Hepatocyte (in vitro differentiated cells): ENCODE measurements around the gene CACNA1B.

Experiments
- EZH2 ChIP-seq: fragments of 200-600 bp; sonication (generic); IDR thresholded peaks from 2 replicates; pipeline ENCODE4 v1.6.1; 2016; ENCODE audit warnings: antibody characterized with exemption, mild to moderate bottlenecking, borderline replicate concordance
- TF ChIP-seq, protein P1 (sequence below): fragments of 200-600 bp; sonication (generic); IDR thresholded peaks from 2 replicates; pipeline ENCODE4 v1.5.1; 2016; ENCODE audit warnings: antibody characterized with exemption, mild to moderate bottlenecking; ENCODE audit not compliant: poor library complexity

DNA sequence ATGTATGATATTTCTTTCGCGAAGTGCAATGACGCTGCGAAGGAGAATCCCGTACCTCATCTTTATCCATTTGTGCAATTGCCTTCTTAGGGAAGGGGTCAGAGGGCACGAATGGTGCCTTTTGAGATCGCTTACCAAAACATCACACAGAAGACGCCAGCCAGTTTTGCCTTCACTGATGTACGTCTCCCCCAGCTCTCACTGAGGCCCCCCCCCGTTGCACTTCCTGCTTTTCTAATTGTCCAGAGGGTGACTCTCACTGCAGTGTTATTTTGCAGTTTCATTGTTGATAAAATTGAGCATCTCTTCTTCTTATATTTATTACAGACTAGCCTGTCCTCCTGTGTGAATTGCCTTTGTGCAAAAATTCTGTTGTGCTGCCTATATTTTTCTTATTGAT, 39.0 kb upstream of the CACNA1B start:
- TF ChIP-seq EZH2, result no peak
- TF ChIP-seq, protein P1, sequence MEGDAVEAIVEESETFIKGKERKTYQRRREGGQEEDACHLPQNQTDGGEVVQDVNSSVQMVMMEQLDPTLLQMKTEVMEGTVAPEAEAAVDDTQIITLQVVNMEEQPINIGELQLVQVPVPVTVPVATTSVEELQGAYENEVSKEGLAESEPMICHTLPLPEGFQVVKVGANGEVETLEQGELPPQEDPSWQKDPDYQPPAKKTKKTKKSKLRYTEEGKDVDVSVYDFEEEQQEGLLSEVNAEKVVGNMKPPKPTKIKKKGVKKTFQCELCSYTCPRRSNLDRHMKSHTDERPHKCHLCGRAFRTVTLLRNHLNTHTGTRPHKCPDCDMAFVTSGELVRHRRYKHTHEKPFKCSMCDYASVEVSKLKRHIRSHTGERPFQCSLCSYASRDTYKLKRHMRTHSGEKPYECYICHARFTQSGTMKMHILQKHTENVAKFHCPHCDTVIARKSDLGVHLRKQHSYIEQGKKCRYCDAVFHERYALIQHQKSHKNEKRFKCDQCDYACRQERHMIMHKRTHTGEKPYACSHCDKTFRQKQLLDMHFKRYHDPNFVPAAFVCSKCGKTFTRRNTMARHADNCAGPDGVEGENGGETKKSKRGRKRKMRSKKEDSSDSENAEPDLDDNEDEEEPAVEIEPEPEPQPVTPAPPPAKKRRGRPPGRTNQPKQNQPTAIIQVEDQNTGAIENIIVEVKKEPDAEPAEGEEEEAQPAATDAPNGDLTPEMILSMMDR, result no peak
